HCT116 (cell line): Measurements from ENCODE around the gene RAET1E. TPM values are rescaled to one million over a fixed set of nuclear protein-coding genes. Genes with fewer than 3 reads are reported as not detected.
A peak's percentile ranks its signal among the peaks of the same experiment; 100 is the strongest.

Experiments
- ATAC-seq: fragments of 200-7000 bp; cut with Tn5 transposase; 2 replicates; pipeline ENCODE4 v1.9.1; 2020; ENCODE audit warnings: mild to moderate bottlenecking, moderate library complexity
- BruUV-seq: library from RNA; stranded (reverse); fragments of 400-500 nt; replicated peaks from 2 replicates; lab custom pipeline; 2021; lab: Mats Ljungman, UMichigan
- CTCF ChIA-PET: fragments of 300-600 bp; sonication (Branson Sonifier 250); formaldehyde crosslinking; loops from one replicate; lab custom pipeline; 2021; ENCODE audit warnings: antibody characterized with exemption; lab: Charles Lee
- POLR2A ChIA-PET: fragments of 300-600, 350-600 bp; sonication (Branson Sonifier 250); formaldehyde crosslinking; loops from one replicate; lab custom pipeline; 2021; ENCODE audit warnings: antibody characterized with exemption; lab: Charles Lee
- RAD21 ChIA-PET, 2 experiments: fragments of 300-600 bp; sonication (Branson Sonifier 250); formaldehyde crosslinking; loops; one replicate each; lab custom pipeline; 2023; ENCODE audit warnings: low total read pairs in 2 of 2; ENCODE audit not compliant: uncharacterized antibody in 2 of 2, unreplicated experiment in 2 of 2, low non-redundant PET in 1 of 2; lab: Charles Lee
- DNase-seq: peaks from one replicate; pipeline ENCODE4 v3.0.0-alpha.2; 2010; ENCODE audit warnings: low read depth, low spot score
- H2AFZ ChIP-seq: fragments of 200-600 bp; shearing (Covaris generic), sonication (generic); 2 replicates; pipeline ENCODE4 v1.6.1; 2017; ENCODE audit warnings: low read depth, mixed run types, mixed read lengths, antibody characterized with exemption, low read length; ENCODE audit not compliant: poor library complexity, severe bottlenecking
- H3K27ac ChIP-seq: 2 replicates; pipeline ENCODE4 v1.5.1; 2012; ENCODE audit warnings: low read depth, low read length
- H3K27me3 ChIP-seq: fragments of 200-600 bp; sonication (generic); 2 replicates; pipeline ENCODE4 v1.6.1; 2016; ENCODE audit warnings: mixed run types, low read length, mixed read lengths; ENCODE audit not compliant: insufficient read depth
- H3K36me3 ChIP-seq, 2 experiments: fragments of 200-500 bp in 1 of 2; fragments of 200-600 bp in 1 of 2; sonication (Bioruptor generic) in 1 of 2; sonication (generic) in 1 of 2; 2 replicates each; pipeline versions ENCODE4 v1.5.1 to v1.6.1; 2014 to 2016; ENCODE audit warnings: low read length in 2 of 2, inconsistent platforms in 1 of 2, mixed read lengths in 1 of 2, mixed run types in 1 of 2; ENCODE audit not compliant: insufficient read depth in 2 of 2, control insufficient read depth in 1 of 2
- H3K4me1 ChIP-seq, 2 experiments: fragments of 200-600 bp in 1 of 2; sonication (generic) in 1 of 2; 2 replicates each; pipeline versions ENCODE4 v1.5.1 to v1.6.1; 2012 to 2017; ENCODE audit warnings: low read length in 2 of 2, inconsistent platforms in 1 of 2, mild to moderate bottlenecking in 1 of 2, mixed read lengths in 1 of 2, mixed run types in 1 of 2, moderate library complexity in 1 of 2; ENCODE audit not compliant: insufficient read depth in 2 of 2, control insufficient read depth in 1 of 2
- H3K4me2 ChIP-seq: fragments of 200-600 bp; sonication (generic); 2 replicates; pipeline ENCODE4 v1.6.1; 2017; ENCODE audit warnings: mixed run types, low read length, mixed read lengths
- H3K4me3 ChIP-seq, 2 experiments: fragments of 200-600 bp in 1 of 2; sonication (generic) in 1 of 2; replicated peaks in 1 of 2; 2 replicates each; pipeline ENCODE4 v1.5.1; 2011 to 2016; ENCODE audit warnings: low read length in 2 of 2, control low read depth in 1 of 2, low read depth in 1 of 2, mild to moderate bottlenecking in 1 of 2, mixed read lengths in 1 of 2, mixed run types in 1 of 2
- H3K79me2 ChIP-seq: fragments of 200-600 bp; sonication (generic); 2 replicates; pipeline ENCODE4 v1.6.1; 2017; ENCODE audit warnings: mild to moderate bottlenecking, mixed run types, low read length, moderate library complexity, mixed read lengths; ENCODE audit not compliant: insufficient read depth
- H3K9ac ChIP-seq: fragments of 200-600 bp; sonication (generic); 2 replicates; pipeline ENCODE4 v1.6.1; 2016; ENCODE audit warnings: low read length, mixed read lengths
- H3K9me2 ChIP-seq: fragments of 200-600 bp; sonication (generic), shearing (Covaris generic); 2 replicates; pipeline ENCODE4 v1.6.1; 2017; ENCODE audit warnings: mixed run types, mild to moderate bottlenecking, moderate library complexity; ENCODE audit not compliant: insufficient read depth
- H3K9me3 ChIP-seq, 2 experiments: fragments of 200-500 bp in 1 of 2; fragments of 200-600 bp in 1 of 2; sonication (Bioruptor generic) in 1 of 2; sonication (generic) in 1 of 2; 2 replicates each; pipeline ENCODE4 v1.6.1; 2014 to 2017; ENCODE audit warnings: low read length in 2 of 2, mixed read lengths in 2 of 2, inconsistent platforms in 1 of 2, low read depth in 1 of 2, mild to moderate bottlenecking in 1 of 2, mixed run types in 1 of 2, moderate library complexity in 1 of 2; ENCODE audit not compliant: control insufficient read depth in 1 of 2, insufficient read depth in 1 of 2
- H4K20me1 ChIP-seq: fragments of 200-600 bp; sonication (generic), shearing (Covaris generic); 2 replicates; pipeline ENCODE4 v1.6.1; 2017; ENCODE audit warnings: mixed run types, mild to moderate bottlenecking, moderate library complexity; ENCODE audit not compliant: insufficient read depth
- EZH2 ChIP-seq: fragments of 200-600 bp; sonication (generic); IDR thresholded peaks from 2 replicates; pipeline ENCODE4 v1.6.1; 2017; ENCODE audit warnings: antibody characterized with exemption, mixed run types
- EZH2phosphoT487 ChIP-seq: fragments of 200-600 bp; IDR thresholded peaks from 2 replicates; pipeline ENCODE4 v1.6.1; 2018; ENCODE audit warnings: antibody characterized with exemption, borderline replicate concordance
- FOSL1 ChIP-seq: IDR thresholded peaks from 2 replicates; pipeline ENCODE4 v1.6.1; 2012; ENCODE audit warnings: low read depth
- POLR2A ChIP-seq: IDR thresholded peaks from 2 replicates; pipeline ENCODE4 v1.7.0; 2011; ENCODE audit warnings: borderline replicate concordance; ENCODE audit not compliant: insufficient read depth, insufficient read length; ENCODE audit errors: extremely low read depth
- POLR2AphosphoS5 ChIP-seq: IDR thresholded peaks from 2 replicates; pipeline ENCODE4 v1.6.1; 2011; ENCODE audit warnings: mild to moderate bottlenecking, low read depth, low read length, moderate library complexity
- SIN3A ChIP-seq: IDR thresholded peaks from 2 replicates; pipeline ENCODE4 v1.6.1; 2012; ENCODE audit warnings: low read depth
- intact Hi-C: fragments of 100-400 bp; cut with micrococcal nuclease; formaldehyde crosslinking; loops from 2 replicates; pipeline ENCODE4 v1.10.0; 2022
- total RNA-seq: library from RNA; stranded (reverse); gene quantifications from one replicate; pipeline ENCODE4 v1.2.1, GENCODE V29; 2021; ENCODE audit not compliant: unreplicated experiment
- TF ChIP-seq, protein P1 (sequence below): IDR thresholded peaks from 2 replicates; pipeline ENCODE4 v1.6.1; 2011; ENCODE audit warnings: mild to moderate bottlenecking, low read length, moderate library complexity; ENCODE audit not compliant: insufficient replicate concordance; ENCODE audit errors: extremely low read depth
- TF ChIP-seq, protein P2 (sequence below): IDR thresholded peaks from 2 replicates; pipeline ENCODE4 v1.6.1; 2012; ENCODE audit warnings: low read depth

Gene RAET1E
- total RNA-seq, 1 experiment from 2014 or later: 3.9 TPM

DNA sequence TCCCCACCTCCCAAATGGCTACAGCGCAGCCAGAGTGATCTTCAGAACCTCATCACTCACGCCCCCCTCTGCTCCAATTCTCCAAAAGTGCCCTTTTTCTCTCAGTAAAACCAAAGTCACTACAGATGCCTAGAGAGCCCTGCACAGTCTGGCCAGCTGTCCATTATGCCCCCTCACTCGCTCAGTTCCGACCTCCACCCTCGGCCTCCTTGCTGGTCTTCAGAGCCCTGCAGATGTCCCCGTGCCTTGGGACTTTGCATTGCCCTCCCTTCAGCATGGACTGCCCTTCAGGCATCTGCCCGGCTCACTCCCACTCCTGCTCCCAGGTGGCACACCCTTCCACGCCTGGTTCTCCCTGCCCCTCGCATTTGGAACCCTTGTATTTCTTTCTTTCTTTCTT, 1.1 kb upstream of the RAET1E start (continued):
- TF ChIP-seq, protein P1, sequence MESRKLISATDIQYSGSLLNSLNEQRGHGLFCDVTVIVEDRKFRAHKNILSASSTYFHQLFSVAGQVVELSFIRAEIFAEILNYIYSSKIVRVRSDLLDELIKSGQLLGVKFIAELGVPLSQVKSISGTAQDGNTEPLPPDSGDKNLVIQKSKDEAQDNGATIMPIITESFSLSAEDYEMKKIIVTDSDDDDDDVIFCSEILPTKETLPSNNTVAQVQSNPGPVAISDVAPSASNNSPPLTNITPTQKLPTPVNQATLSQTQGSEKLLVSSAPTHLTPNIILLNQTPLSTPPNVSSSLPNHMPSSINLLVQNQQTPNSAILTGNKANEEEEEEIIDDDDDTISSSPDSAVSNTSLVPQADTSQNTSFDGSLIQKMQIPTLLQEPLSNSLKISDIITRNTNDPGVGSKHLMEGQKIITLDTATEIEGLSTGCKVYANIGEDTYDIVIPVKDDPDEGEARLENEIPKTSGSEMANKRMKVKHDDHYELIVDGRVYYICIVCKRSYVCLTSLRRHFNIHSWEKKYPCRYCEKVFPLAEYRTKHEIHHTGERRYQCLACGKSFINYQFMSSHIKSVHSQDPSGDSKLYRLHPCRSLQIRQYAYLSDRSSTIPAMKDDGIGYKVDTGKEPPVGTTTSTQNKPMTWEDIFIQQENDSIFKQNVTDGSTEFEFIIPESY: no peak
- TF ChIP-seq POLR2AphosphoS5 (no peak), EZH2phosphoT487 (no peak), POLR2A (no peak), SIN3A (no peak), EZH2 (no peak)

DNA sequence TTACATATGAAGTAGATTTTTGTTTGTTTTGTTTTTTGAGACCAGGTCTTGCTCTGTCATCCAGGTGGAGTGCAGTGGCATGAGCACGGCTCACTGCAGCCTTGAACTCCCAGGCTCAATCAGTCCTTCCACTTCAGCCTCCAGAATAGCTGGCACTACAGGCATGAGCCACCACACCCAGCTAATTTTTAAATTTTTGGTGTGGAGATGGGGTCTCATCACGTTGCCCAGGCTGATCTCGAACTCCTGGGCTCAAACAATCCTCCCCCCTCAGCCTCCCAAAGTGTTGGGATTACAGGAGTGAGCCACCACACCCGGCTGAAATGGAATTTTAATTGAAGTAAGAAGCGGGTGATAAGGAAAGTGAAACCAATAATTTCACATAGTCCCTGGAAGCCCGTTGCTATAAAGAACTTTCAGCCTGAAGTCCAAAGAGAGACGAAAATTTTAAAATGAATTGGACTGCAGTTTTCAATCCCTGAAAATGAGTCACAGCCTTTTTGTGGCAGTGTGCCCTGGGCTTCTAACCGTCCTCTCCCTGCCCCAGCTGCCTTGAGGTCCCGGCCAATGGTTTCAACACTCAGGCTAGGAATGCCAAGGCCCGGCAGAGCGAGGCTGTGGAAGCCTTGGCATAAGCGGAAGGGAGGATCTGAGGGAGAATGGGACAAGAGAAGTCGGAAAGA, 757 bp downstream of the RAET1E start:
- H3K4me2 ChIP-seq: peak overlapping the region; percentile 90
- H2AFZ ChIP-seq: peak overlapping the region; percentile 96
- peak; percentile 39 for ATAC-seq
- peak; percentile 53; the same call in 1 of the 2 replicates for TF ChIP-seq FOSL1
- TF ChIP-seq, protein P2, sequence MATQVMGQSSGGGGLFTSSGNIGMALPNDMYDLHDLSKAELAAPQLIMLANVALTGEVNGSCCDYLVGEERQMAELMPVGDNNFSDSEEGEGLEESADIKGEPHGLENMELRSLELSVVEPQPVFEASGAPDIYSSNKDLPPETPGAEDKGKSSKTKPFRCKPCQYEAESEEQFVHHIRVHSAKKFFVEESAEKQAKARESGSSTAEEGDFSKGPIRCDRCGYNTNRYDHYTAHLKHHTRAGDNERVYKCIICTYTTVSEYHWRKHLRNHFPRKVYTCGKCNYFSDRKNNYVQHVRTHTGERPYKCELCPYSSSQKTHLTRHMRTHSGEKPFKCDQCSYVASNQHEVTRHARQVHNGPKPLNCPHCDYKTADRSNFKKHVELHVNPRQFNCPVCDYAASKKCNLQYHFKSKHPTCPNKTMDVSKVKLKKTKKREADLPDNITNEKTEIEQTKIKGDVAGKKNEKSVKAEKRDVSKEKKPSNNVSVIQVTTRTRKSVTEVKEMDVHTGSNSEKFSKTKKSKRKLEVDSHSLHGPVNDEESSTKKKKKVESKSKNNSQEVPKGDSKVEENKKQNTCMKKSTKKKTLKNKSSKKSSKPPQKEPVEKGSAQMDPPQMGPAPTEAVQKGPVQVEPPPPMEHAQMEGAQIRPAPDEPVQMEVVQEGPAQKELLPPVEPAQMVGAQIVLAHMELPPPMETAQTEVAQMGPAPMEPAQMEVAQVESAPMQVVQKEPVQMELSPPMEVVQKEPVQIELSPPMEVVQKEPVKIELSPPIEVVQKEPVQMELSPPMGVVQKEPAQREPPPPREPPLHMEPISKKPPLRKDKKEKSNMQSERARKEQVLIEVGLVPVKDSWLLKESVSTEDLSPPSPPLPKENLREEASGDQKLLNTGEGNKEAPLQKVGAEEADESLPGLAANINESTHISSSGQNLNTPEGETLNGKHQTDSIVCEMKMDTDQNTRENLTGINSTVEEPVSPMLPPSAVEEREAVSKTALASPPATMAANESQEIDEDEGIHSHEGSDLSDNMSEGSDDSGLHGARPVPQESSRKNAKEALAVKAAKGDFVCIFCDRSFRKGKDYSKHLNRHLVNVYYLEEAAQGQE: no peak
- ChIA-PET POLR2A (interaction anchor here (0.6 kb wide), 1 partner anchor 1121 kb away, joined by 3 read pairs; no protein-coding TSS in a partner anchor), RAD21 (interaction anchor here in 1 of 2 experiments (0.5 kb wide), 1 partner anchor 65 kb away, joined by 3 read pairs; no protein-coding TSS in a partner anchor), CTCF (interaction anchor here (1.0 kb wide), 2 partner anchors 11 to 56 kb away, joined by 3 to 5 read pairs; no protein-coding TSS in a partner anchor)
- peak overlapping the region; percentile 47 for H3K9ac ChIP-seq
- no peaks in the 10 kb centered on the region for H3K9me3 ChIP-seq
- no peaks in the 10 kb centered on the region for H3K27me3 ChIP-seq
- DNase-seq: peak; percentile 23
- H3K27ac ChIP-seq: peak overlapping the region; percentile 66
- H3K4me1 ChIP-seq: peaks cover 39 to 42% of the 10 kb centered on the region in 2 experiments
- H3K4me3 ChIP-seq: peak overlapping the region; percentile 13 to 51
- H3K79me2 ChIP-seq: no peaks in the 10 kb centered on the region
- intact Hi-C loops: loop anchor here (2.0 to 5.0 kb wide), 2 partner anchors 32 to 250 kb away; partner anchors contain the start of genes KATNA1 and LRP11
- no peaks in the 10 kb centered on the region for H3K36me3 ChIP-seq
- H4K20me1 ChIP-seq: no peaks in the 10 kb centered on the region
- no TSS peak for BruUV-seq
- no peaks in the 10 kb centered on the region for H3K9me2 ChIP-seq
